Measurements from ENCODE around the gene AEBP1.
A peak's percentile ranks its signal among the peaks of the same experiment; 100 is the strongest.

The AEBP1 gene

GRCh38 chr7:44144968-44145478, 40.9 kb downstream of the AEBP1 start:
- H3K27ac ChIP-seq (ENCODE audit: low read length, poor library complexity, severe bottlenecking) = no peak overlapping the region
- H3K4me2 ChIP-seq (ENCODE audit: low read length, poor library complexity, severe bottlenecking) = no peak overlapping the region
- H3K4me1 ChIP-seq (ENCODE audit: control insufficient read depth, insufficient read depth, low read depth, low read length) = peaks cover 19% of the 10 kb centered on the region
- no peak overlapping the region for H3K23ac ChIP-seq (ENCODE audit: low read length in 2 of 2)
- no peak overlapping the region for H3K9ac ChIP-seq (ENCODE audit: low read length)
- H3K14ac ChIP-seq (ENCODE audit: low read length in 2 of 2) = no peak overlapping the region
- H2BK120ac ChIP-seq (ENCODE audit: low read depth, low read length) = no peak overlapping the region
- H2BK5ac ChIP-seq (ENCODE audit: low read depth, low read length, poor library complexity, severe bottlenecking) = no peak overlapping the region
- H3K4me3 ChIP-seq (ENCODE audit: insufficient read depth in 1 of 2, low read depth in 1 of 2, low read length in 2 of 2) = peak overlapping the region; percentile 26 to 76
- no peaks in the 10 kb centered on the region for H3K36me3 ChIP-seq (ENCODE audit: control insufficient read depth in 1 of 2, insufficient read depth in 2 of 2, low read depth in 1 of 2, low read length in 2 of 2)
- H2AK5ac ChIP-seq (ENCODE audit: low read length, severe bottlenecking) = no peak overlapping the region
- no peak overlapping the region for H3K18ac ChIP-seq (ENCODE audit: low read depth in 1 of 2, low read length in 2 of 2)
- 79% methylated on average over 31 of the region's 31 CpGs for WGBS
- H3K9me3 ChIP-seq (ENCODE audit: control insufficient read depth, low read length) = no peaks in the 10 kb centered on the region
- H2BK12ac ChIP-seq (ENCODE audit: low read length in 2 of 2) = no peak overlapping the region
- no peak overlapping the region for H2BK15ac ChIP-seq (ENCODE audit: low read depth, poor library complexity, severe bottlenecking)
- H4K91ac ChIP-seq (ENCODE audit: low read length) = peak overlapping the region; percentile 12
- H2AFZ ChIP-seq (ENCODE audit: low read depth, low read length) = peak overlapping the region; percentile 30
- no peaks in the 10 kb centered on the region for H3K79me1 ChIP-seq (replicated peaks; ENCODE audit: low read length, poor library complexity, severe bottlenecking)
- H3K27me3 ChIP-seq (ENCODE audit: control insufficient read depth in 1 of 2, insufficient read depth in 1 of 2, low read length in 2 of 2) = peaks cover 16 to 22% of the 10 kb centered on the region in 2 experiments
- H3K4ac ChIP-seq (ENCODE audit: low read depth in 1 of 2, low read length in 2 of 2) = no peak overlapping the region
- no peak for DNase-seq
- no peak overlapping the region for H4K8ac ChIP-seq (ENCODE audit: low read length)

- Histone ChIP-seq H3K4ac (ENCODE audit: low read depth in 1 of 2, low read length in 2 of 2) (no peak overlapping the region), H3K4me3 (ENCODE audit: insufficient read depth in 1 of 2, low read depth in 1 of 2, low read length in 2 of 2) (peak overlapping the region; percentile 26 to 76), H3K27ac (ENCODE audit: low read length, poor library complexity, severe bottlenecking) (no peak overlapping the region), H2BK120ac (ENCODE audit: low read depth, low read length) (no peak overlapping the region), H3K14ac (ENCODE audit: low read length in 2 of 2) (peak overlapping the region in 1 of 2 experiments; percentile 13), H3K27me3 (ENCODE audit: control insufficient read depth in 1 of 2, insufficient read depth in 1 of 2, low read length in 2 of 2) (peaks cover 16 to 22% of the 10 kb centered on the region in 2 experiments), H3K4me2 (ENCODE audit: low read length, poor library complexity, severe bottlenecking) (peak overlapping the region; percentile 57), H3K9ac (ENCODE audit: low read length) (peak overlapping the region; percentile 43), H3K36me3 (ENCODE audit: control insufficient read depth in 1 of 2, insufficient read depth in 2 of 2, low read depth in 1 of 2, low read length in 2 of 2) (no peaks in the 10 kb centered on the region), H2AK5ac (ENCODE audit: low read length, severe bottlenecking) (no peak overlapping the region), H3K79me1 (replicated peaks; ENCODE audit: low read length, poor library complexity, severe bottlenecking) (no peaks in the 10 kb centered on the region), H4K8ac (ENCODE audit: low read length) (no peak overlapping the region), H2BK5ac (ENCODE audit: low read depth, low read length, poor library complexity, severe bottlenecking) (no peak overlapping the region), H2AFZ (ENCODE audit: low read depth, low read length) (peak overlapping the region; percentile 30), H2BK15ac (ENCODE audit: low read depth, poor library complexity, severe bottlenecking) (no peak overlapping the region), H3K23ac (ENCODE audit: low read length in 2 of 2) (no peak overlapping the region), H3K9me3 (ENCODE audit: control insufficient read depth, low read length) (no peaks in the 10 kb centered on the region), H2BK12ac (ENCODE audit: low read length in 2 of 2) (no peak overlapping the region), H4K91ac (ENCODE audit: low read length) (no peak overlapping the region), H3K4me1 (ENCODE audit: control insufficient read depth, insufficient read depth, low read depth, low read length) (peaks cover 21% of the 10 kb centered on the region), H3K18ac (ENCODE audit: low read depth in 1 of 2, low read length in 2 of 2) (no peak overlapping the region)
- 34% methylated on average over 41 of the region's 53 CpGs for WGBS
- no peak for DNase-seq
Observed at GRCh38 chr7:44145479-44145968, 41.4 kb downstream of the AEBP1 start.

GRCh38 chr7:44145969-44146911, 42.1 kb downstream of the AEBP1 start:
- Histone ChIP-seq H2BK12ac (ENCODE audit: low read length in 2 of 2) (no peak overlapping the region), H3K36me3 (ENCODE audit: control insufficient read depth in 1 of 2, insufficient read depth in 2 of 2, low read depth in 1 of 2, low read length in 2 of 2) (no peaks in the 10 kb centered on the region), H3K4ac (ENCODE audit: low read depth in 1 of 2, low read length in 2 of 2) (no peak overlapping the region), H3K27me3 (ENCODE audit: control insufficient read depth in 1 of 2, insufficient read depth in 1 of 2, low read length in 2 of 2) (peaks cover 16 to 22% of the 10 kb centered on the region in 2 experiments), H2BK5ac (ENCODE audit: low read depth, low read length, poor library complexity, severe bottlenecking) (no peak overlapping the region), H2AK5ac (ENCODE audit: low read length, severe bottlenecking) (no peak overlapping the region), H2BK120ac (ENCODE audit: low read depth, low read length) (no peak overlapping the region), H3K14ac (ENCODE audit: low read length in 2 of 2) (no peak overlapping the region), H2BK15ac (ENCODE audit: low read depth, poor library complexity, severe bottlenecking) (no peak overlapping the region), H4K91ac (ENCODE audit: low read length) (no peak overlapping the region), H3K9ac (ENCODE audit: low read length) (peak overlapping the region; percentile 43), H3K4me2 (ENCODE audit: low read length, poor library complexity, severe bottlenecking) (peak overlapping the region; percentile 57), H3K4me3 (ENCODE audit: insufficient read depth in 1 of 2, low read depth in 1 of 2, low read length in 2 of 2) (peak overlapping the region; percentile 16 to 76), H3K9me3 (ENCODE audit: control insufficient read depth, low read length) (no peaks in the 10 kb centered on the region), H2AFZ (ENCODE audit: low read depth, low read length) (peak overlapping the region; percentile 30), H3K79me1 (replicated peaks; ENCODE audit: low read length, poor library complexity, severe bottlenecking) (no peaks in the 10 kb centered on the region), H3K23ac (ENCODE audit: low read length in 2 of 2) (peak overlapping the region in 1 of 2 experiments; percentile 73), H3K27ac (ENCODE audit: low read length, poor library complexity, severe bottlenecking) (no peak overlapping the region), H4K8ac (ENCODE audit: low read length) (no peak overlapping the region), H3K4me1 (ENCODE audit: control insufficient read depth, insufficient read depth, low read depth, low read length) (peaks cover 21% of the 10 kb centered on the region), H3K18ac (ENCODE audit: low read depth in 1 of 2, low read length in 2 of 2) (no peak overlapping the region)
- DNase-seq = peak; percentile 32
- 28% methylated on average over 54 of the region's 65 CpGs for WGBS

Data from mesenchymal stem cell (in vitro differentiated cells and primary cell).